Measurements from ENCODE around the gene NHS.
"Not testable (repeated sequence)": the region's sequence is repeated elsewhere in the genome, so short reads cannot be mapped to it uniquely, and the experiment has no call there.

The NHS gene

DNA sequence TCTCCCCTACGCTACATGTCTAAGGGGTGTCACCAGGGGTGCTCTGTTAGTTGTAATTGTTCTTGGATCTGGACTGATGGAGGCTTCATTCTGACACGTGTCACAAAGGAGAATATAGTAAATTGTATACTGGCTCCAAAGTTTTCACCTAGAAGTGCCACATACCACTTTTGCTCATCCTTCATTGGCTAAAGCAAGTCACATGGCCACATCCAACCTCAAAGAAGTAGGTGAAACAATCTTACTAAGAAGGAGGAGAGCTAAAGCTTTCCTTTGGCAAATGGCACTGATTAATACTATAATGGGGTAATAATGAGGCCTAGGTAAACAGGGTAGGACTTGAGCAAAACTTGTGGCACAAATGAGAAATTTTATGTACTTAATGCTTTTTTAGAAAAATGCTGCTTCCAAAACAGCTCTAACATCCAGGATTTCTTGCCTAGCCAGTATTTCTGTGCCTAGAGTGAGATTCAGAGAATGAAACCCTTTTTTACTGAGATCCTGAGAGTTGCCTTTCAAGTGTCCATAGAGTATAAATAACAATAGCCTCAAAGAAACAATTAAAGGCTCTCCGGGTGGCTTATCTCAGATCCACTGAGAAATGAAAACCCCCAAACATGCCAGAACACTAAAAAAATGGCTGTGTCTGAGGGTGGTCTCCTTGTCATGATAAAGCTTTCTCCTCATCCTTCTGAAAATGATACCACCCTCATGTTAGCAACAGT, 34.7 kb downstream of the NHS start:
- DNase-seq, result no peak

GRCh38 chrX:17410651-17411050, 35.7 kb downstream of the NHS start:
- no peak for DNase-seq

DNA sequence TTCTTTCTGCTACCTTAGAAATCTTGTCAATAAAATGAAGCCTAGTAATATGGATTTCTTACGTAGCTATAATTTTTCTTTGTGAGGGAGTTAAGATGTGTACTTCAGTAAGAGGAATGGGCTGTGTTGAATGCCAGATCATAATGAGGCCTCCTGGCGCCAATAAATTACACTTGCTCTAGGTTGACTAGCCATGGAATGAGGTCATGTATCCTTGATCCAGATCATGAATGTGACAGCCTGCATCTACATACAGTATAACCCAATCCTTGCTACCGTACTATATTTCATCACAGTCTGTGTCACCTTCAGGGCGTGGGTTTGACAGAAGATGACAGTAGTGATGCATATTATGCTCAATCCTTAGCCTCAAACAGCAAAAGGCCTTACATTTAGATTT, 36.2 kb downstream of the NHS start:
- DNase-seq, result no peak

GRCh38 chrX:17412692-17413091, 37.7 kb downstream of the NHS start:
- DNase-seq, result no peak

DNA sequence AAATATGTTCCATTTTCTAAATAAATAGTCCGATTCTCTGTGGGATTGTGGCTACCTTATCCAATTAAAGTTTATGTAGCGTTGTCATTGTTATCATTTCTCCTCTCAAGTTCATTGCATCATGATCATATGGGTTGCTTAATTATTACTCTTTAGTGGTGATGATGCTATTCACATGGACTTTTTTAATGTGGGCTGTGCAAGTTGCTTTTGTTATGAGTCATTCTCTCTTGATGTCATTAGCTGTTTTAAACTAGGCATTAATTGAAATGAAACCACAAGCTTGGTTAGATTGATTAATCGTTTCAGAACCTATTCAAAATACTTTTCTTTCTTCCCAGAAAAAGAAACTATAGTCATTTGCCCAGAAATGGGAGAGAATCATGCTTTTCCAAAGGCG, 38.2 kb downstream of the NHS start:
- DNase-seq, result peak; percentile 13

DNA sequence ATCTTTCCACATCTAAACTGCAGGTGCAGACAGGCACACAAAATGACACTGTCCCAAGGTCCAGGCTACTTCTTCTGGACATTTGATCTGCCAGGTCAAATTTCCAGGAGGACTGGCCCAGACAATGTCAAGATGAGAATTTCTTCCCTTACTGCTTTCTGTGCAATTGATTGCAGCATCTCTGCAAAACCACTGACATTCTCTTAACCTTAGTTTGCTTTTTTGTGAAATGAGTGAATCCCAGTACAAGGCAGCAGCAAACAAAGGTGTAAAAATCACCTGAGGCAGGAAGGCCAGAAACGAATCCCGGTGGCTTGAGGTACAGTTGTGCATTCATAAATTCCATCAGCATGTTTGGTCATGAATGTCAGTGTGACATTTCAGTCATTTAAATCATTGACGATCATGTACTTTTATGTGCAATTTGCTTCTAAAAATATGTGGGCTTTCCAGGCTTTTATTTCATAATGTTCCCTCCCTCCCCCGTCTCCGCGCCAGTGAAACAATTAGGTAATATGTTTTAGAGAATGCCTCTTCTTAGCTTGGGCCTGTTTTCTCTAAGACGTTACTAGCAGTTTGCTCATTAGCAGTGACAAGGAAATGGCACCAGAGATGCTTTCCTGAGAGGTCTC, 39.1 kb downstream of the NHS start:
- DNase-seq, result no peak

DNA sequence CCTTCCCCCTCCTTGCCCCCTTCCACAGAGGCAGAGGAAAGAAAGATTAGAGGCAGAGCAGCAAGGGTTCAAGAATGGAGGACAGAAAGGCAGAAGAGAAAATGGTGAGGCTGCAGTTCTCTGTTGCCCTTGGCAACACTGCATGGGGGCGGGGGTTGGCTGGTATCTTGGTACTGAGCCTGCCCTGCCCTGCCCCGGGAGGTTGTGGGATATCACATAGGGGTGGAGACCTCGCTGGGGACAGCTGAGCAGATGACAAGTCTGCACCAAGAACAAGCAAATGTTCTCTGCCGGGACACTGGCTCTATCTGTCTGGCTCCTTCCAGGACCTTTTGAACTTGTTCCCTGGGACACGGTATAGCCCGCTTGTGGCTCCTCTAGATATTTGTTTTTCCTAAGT, 39.8 kb downstream of the NHS start:
- DNase-seq, result no peak

DNA sequence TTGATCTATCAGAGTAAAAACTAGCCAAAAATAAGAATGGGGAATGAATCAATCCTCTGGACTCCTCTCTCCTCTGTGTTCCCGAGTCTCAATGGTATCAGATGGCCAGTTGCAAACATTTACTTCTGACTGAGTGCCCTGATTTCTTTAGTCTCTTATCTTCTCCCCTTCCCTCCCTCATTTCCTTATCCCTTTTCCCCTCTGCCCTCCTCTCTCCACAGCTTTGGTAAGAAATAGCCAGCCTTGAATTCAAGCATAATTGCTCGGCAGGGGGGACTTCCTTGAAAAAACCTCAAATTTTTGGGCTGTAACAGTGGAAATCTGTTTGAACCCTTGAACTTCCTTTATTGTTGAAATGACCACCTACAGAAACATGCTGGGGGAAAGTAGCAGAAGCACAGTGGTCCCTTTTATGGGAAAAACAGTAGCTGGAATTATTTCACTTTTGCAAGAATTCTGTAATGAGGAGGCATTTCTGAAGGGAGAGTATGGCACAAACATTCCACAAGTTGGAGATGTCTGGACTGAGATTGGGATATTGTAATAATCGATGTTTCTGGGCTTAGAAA, 40.3 kb downstream of the NHS start:
- DNase-seq, result no peak

DNA sequence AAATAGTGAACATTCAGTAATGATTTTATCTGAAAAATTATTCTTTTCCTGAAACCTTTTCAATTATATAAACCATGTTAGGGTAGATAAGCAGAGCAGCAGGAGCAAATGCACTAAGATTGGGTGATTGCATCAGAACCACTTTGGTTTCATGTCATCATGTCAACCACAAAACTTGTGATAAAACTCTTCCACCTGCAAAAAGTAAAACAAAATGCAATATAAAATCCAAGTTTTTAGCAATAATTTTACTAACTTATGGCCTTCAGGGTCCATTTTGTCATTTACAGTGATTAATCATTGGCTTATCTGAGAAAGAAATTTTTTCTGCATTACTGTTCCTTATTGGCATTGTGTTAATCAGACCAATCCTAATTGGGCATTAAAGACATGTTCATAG, 42.4 kb downstream of the NHS start:
- DNase-seq, result no peak

DNA sequence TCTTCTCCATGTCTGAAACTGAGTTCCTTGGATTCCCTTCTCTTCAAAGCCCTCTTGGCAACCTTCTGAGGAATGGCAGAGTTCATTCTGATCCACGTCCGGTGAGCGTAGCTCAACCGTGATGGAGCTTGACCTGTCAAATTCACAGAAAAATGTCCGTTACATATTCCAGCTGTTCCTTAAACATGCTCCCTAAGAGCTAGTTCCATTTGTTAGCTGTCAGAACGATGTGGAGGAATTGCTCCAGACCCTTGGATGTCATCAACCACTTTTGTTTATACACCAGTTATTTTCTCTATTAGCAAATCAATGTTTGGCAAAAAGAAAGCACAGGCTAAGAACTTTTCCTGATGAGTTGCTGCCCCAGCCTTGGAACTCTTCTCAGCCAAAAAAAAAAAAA, 50.1 kb downstream of the NHS start:
- DNase-seq, result no peak

- no peak for DNase-seq
Measured at GRCh38 chrX:17425551-17425950, 50.6 kb downstream of the NHS start.

DNA sequence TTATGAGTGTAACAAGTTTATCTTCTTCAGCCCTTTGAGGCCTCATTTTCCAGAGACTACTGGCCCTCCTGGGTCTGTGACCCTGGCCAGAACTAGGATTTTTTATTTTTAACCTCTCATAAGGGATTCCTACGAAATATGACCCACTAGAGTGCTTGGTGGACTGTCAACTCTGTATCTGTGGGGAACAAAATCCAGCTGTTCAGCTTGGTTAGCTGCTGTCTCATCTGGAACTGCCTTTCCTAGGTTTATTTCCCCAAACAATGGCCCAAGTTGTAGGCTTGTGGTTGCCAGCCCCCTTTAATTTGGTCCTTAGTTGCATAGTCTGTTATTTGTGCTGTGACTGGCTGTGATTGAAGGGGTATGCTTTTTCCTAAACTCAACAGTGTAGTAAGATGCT, 56.2 kb downstream of the NHS start:
- no peak for DNase-seq

GRCh38 chrX:17432158-17432557, 57.2 kb downstream of the NHS start:
- DNase-seq, result no peak

DNA sequence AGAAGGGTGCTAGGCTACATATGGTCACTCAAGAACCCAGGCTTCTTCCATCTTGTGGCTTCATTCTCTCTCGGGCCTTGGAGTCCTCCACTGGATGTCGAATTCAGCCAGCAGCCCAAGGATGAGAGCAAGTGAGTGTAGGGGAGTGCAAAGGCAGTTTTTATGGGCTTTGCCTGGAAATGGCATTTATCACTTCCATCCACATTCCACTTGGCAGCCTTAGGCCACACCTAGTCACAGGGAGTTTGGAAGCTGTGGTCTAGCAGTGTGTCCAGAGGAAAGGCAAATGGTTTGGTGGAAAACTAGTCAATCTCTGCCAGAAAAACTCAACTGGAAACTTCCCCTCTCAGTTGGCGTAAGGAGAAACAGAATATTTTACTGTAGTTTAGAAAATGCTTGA, 59.0 kb downstream of the NHS start:
- no peak for DNase-seq

- no peak for DNase-seq
Measured at GRCh38 chrX:17435476-17435875, 60.5 kb downstream of the NHS start.

- DNase-seq, result no peak
Measured at GRCh38 chrX:17438221-17438620, 63.2 kb downstream of the NHS start.

- DNase-seq, result no peak
Measured at GRCh38 chrX:17440258-17440657, 65.3 kb downstream of the NHS start.

- DNase-seq, result no peak
Measured at GRCh38 chrX:17440836-17441235, 65.8 kb downstream of the NHS start.

DNA sequence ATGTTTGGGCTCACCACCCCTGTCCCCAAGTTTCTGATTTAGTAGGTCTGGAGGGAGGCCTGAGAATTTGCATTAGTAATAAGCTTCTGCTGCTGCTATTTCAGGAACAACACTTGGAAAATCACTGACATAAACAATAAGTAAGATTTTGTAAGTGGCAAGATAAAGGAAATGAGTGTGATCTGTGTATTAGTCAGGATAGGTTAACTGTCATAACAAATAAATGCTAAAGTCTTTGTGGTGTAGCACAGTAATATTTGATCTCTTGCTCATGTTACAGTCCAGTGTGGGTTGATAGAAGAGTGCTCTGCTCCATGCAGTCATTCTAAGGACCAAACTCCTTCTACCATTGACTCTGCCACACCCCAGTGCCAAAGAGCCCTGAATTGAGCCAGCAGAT, 67.0 kb downstream of the NHS start:
- no peak for DNase-seq

DNA sequence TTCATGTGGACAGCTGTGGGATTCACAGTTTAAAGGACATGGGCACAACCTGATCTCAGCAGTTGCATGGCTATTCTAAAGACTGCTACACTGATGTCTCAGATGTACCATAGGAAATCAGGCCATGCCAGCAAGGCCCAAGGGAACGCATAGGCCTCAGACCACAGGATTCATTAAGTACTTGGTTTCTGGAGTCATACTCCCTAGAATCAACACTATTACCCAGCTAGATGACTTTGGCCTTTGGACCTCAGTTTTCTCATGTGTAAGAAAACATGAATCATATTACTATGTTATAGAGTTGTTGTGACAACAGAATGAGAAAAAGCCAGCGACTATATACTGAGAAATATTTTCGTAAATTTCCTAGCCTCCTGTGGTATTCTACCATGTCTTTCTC, 67.9 kb downstream of the NHS start:
- no peak for DNase-seq

- no peak for DNase-seq
Measured at GRCh38 chrX:17443556-17443955, 68.6 kb downstream of the NHS start.

GRCh38 chrX:17446269-17446668, 71.3 kb downstream of the NHS start:
- DNase-seq, result not testable (repeated sequence)

DNA sequence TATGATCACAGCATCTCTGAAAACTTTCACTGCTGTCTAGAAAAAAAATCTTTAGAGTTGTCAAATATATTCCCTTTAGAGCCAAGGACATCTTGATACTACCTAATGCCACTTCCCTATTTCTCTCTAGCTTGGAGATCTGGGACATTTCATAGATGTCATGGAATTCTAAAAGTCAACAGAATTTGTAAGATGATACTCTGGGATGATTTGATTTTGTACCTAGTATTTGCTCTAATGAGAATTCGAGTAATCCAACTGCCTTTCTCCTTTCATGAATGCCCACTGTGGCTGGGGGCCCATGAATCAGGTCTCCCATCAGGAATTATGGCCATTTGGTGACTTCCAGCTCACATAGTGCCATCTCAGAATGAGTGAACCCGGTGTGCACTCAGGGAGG, 73.2 kb downstream of the NHS start:
- DNase-seq, result no peak

GRCh38 chrX:17449866-17450265, 74.9 kb downstream of the NHS start:
- DNase-seq, result no peak

- DNase-seq, result no peak
Measured at GRCh38 chrX:17453788-17454187, 78.8 kb downstream of the NHS start.

Measured in activated CD4-positive, alpha-beta T cell treated with anti-CD3 and anti-CD28 coated beads, Interleukin-2, Interleukin-6, amounts not matched to agents 100 ng/mL and 50 ng/mL, durations not matched to agents 16 hours and 8 hours (primary cell).